ENCODE measurements around the gene ATP6V0D1.
A peak's percentile ranks its signal among the peaks of the same experiment; 100 is the strongest.

The ATP6V0D1 gene

GRCh38 chr16:67459066-67459860 is 21.7 kb downstream of the ATP6V0D1 start:
- no peak for TF ChIP-seq EZH2phosphoT487 (IDR thresholded peaks at IDR 0.05; ENCODE audit: low read depth)
- TF ChIP-seq, protein P1, sequence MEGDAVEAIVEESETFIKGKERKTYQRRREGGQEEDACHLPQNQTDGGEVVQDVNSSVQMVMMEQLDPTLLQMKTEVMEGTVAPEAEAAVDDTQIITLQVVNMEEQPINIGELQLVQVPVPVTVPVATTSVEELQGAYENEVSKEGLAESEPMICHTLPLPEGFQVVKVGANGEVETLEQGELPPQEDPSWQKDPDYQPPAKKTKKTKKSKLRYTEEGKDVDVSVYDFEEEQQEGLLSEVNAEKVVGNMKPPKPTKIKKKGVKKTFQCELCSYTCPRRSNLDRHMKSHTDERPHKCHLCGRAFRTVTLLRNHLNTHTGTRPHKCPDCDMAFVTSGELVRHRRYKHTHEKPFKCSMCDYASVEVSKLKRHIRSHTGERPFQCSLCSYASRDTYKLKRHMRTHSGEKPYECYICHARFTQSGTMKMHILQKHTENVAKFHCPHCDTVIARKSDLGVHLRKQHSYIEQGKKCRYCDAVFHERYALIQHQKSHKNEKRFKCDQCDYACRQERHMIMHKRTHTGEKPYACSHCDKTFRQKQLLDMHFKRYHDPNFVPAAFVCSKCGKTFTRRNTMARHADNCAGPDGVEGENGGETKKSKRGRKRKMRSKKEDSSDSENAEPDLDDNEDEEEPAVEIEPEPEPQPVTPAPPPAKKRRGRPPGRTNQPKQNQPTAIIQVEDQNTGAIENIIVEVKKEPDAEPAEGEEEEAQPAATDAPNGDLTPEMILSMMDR (IDR thresholded peaks at IDR 0.05; ENCODE audit: low read depth, low read length), result no peak
- H3K27me3 ChIP-seq (ENCODE audit: low read depth, low read length), result no peaks in the 10 kb centered on the region
- H3K9ac ChIP-seq (ENCODE audit: low read length), result no peak overlapping the region
- H3K9me3 ChIP-seq (ENCODE audit: insufficient read depth, low read length), result no peaks in the 10 kb centered on the region
- H3K4me2 ChIP-seq (ENCODE audit: low read length), result no peak overlapping the region
- H2AFZ ChIP-seq (ENCODE audit: low read depth, low read length), result no peak overlapping the region
- no peaks in the 10 kb centered on the region for H3K36me3 ChIP-seq (replicated peaks; ENCODE audit: low read depth, low read length)
- no peak overlapping the region for H3K27ac ChIP-seq (ENCODE audit: low read length)
- H3K79me2 ChIP-seq (ENCODE audit: low read length), result 0 out of 2 replicates have a peak, but pooled peaks cover 2% of the 10 kb centered on the region
- H3K4me3 ChIP-seq (ENCODE audit: low read length), result no peak overlapping the region
- peaks cover 9% of the 10 kb centered on the region for H3K4me1 ChIP-seq (ENCODE audit: low read length)
- H4K20me1 ChIP-seq (ENCODE audit: insufficient read depth, low read length), result peaks cover 66% of the 10 kb centered on the region

DNA sequence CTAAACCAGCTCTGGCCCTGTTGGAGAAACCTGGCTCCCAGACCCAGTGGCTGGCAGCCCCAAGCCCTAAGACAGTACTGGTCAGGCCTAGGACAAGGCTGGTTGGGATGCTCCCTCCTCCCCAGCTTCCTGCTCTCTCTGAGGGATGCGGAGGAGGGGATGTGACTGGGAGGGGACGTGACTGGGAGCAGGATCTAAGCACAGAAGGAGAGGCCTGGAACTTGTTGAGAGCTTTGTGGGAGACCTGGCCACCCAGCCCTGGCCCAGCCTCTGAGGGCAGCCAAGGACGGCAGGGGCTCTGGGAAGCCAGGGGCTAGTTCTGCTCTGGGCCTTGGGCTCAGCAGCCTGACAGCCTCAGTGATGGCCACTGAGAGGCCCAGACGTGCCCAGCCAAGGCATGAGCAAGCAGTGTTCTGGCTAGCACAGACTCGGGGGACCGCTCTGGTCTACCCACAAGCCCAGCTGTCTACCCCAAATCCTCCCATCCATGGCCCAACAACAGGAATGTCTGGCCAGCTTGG is 22.8 kb downstream of the ATP6V0D1 start:
- Histone ChIP-seq H2AFZ (ENCODE audit: low read depth, low read length) (no peak overlapping the region), H3K4me2 (ENCODE audit: low read length) (no peak overlapping the region), H3K9ac (ENCODE audit: low read length) (no peak overlapping the region), H3K9me3 (ENCODE audit: insufficient read depth, low read length) (no peaks in the 10 kb centered on the region), H3K27ac (ENCODE audit: low read length) (no peak overlapping the region), H3K36me3 (replicated peaks; ENCODE audit: low read depth, low read length) (no peaks in the 10 kb centered on the region), H3K4me1 (ENCODE audit: low read length) (peaks cover 9% of the 10 kb centered on the region), H3K79me2 (ENCODE audit: low read length) (no peaks in the 10 kb centered on the region), H4K20me1 (ENCODE audit: insufficient read depth, low read length) (peaks cover 64% of the 10 kb centered on the region), H3K4me3 (ENCODE audit: low read length) (no peak overlapping the region), H3K27me3 (ENCODE audit: low read depth, low read length) (no peaks in the 10 kb centered on the region)
- TF ChIP-seq, protein P1 (IDR thresholded peaks at IDR 0.05; ENCODE audit: low read depth, low read length), result no peak
- no peak for TF ChIP-seq EZH2phosphoT487 (IDR thresholded peaks at IDR 0.05; ENCODE audit: low read depth)

- Histone ChIP-seq H3K4me1 (ENCODE audit: low read length) (peaks cover 9% of the 10 kb centered on the region), H3K4me3 (ENCODE audit: low read length) (no peak overlapping the region), H2AFZ (ENCODE audit: low read depth, low read length) (no peak overlapping the region), H3K79me2 (ENCODE audit: low read length) (no peaks in the 10 kb centered on the region), H4K20me1 (ENCODE audit: insufficient read depth, low read length) (peaks cover 64% of the 10 kb centered on the region), H3K9me3 (ENCODE audit: insufficient read depth, low read length) (no peaks in the 10 kb centered on the region), H3K27ac (ENCODE audit: low read length) (no peak overlapping the region), H3K4me2 (ENCODE audit: low read length) (no peak overlapping the region), H3K27me3 (ENCODE audit: low read depth, low read length) (no peaks in the 10 kb centered on the region), H3K36me3 (replicated peaks; ENCODE audit: low read depth, low read length) (no peaks in the 10 kb centered on the region), H3K9ac (ENCODE audit: low read length) (no peak overlapping the region)
- no peak for TF ChIP-seq EZH2phosphoT487 (IDR thresholded peaks at IDR 0.05; ENCODE audit: low read depth)
- TF ChIP-seq, protein P1 (IDR thresholded peaks at IDR 0.05; ENCODE audit: low read depth, low read length), result no peak
These were observed 23.3 kb downstream of the ATP6V0D1 start for GRCh38 chr16:67457611-67458010.

DNA sequence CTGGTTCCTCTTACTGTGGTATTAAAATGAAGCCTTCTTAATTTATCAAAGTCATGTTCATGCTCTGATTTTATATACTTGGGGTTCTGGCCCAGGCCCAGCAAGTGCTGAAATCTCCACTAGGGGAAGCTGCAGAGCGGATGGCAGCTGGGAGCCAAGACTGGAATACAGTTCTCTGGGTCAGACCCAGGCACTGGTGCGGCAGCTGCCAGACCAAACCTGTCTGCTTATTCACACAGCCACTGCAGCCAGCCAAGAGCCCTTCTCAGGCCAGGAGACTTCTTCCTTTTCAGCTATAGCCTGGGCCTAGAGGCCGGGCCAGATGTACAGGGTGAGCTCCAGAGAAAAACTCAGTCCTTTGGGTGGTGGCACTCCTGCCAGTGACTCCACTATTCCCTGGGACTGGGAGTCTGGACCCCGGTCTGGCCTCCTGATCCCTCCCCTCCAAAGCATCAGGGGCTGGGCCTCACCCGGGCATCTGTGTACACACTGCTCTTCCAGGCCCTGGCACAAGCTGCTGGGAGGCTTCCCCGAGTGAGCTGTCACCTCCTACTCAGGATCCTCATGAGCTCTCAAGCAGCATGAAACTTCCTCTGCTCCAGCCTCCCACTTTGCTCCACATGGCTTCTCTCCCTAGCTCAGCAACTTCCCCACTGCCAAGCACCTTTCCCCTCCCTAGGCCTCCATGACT is 24.4 kb downstream of the ATP6V0D1 start:
- Histone ChIP-seq H3K27ac (ENCODE audit: low read length) (no peak overlapping the region), H3K4me2 (ENCODE audit: low read length) (no peak overlapping the region), H3K79me2 (ENCODE audit: low read length) (no peaks in the 10 kb centered on the region), H3K36me3 (replicated peaks; ENCODE audit: low read depth, low read length) (peaks cover 5% of the 10 kb centered on the region), H3K4me1 (ENCODE audit: low read length) (peaks cover 9% of the 10 kb centered on the region), H3K9me3 (ENCODE audit: insufficient read depth, low read length) (no peaks in the 10 kb centered on the region), H4K20me1 (ENCODE audit: insufficient read depth, low read length) (peaks cover 66% of the 10 kb centered on the region), H3K27me3 (ENCODE audit: low read depth, low read length) (no peaks in the 10 kb centered on the region), H3K9ac (ENCODE audit: low read length) (no peak overlapping the region), H3K4me3 (ENCODE audit: low read length) (no peak overlapping the region), H2AFZ (ENCODE audit: low read depth, low read length) (no peak overlapping the region)
- TF ChIP-seq EZH2phosphoT487 (IDR thresholded peaks at IDR 0.05; ENCODE audit: low read depth), result no peak
- TF ChIP-seq, protein P1 (IDR thresholded peaks at IDR 0.05; ENCODE audit: low read depth, low read length), result peak; percentile 45

Measured in OCI-LY3 (cell line).